Keratinocyte (primary cell): ENCODE results near the gene DHRSX. TPM values are rescaled to one million over a fixed set of nuclear protein-coding genes. Genes with fewer than 3 reads are reported as not detected.

Experiments
- DNase-seq: peaks from one replicate; pipeline ENCODE4 v3.0.0-alpha.2; 2011; ENCODE audit warnings: low read depth, missing footprints, low spot score
- FAIRE-seq: peaks from 2 replicates; lab custom pipeline; 2011; peaks lifted over from hg19 to GRCh38; lab: Jason Lieb, UNC
- H2AFZ ChIP-seq: 2 replicates; pipeline ENCODE4 v1.6.0; 2012; ENCODE audit warnings: low read length, control low read depth, inconsistent platforms; ENCODE audit not compliant: control insufficient read depth
- H3K27ac ChIP-seq: 2 replicates; pipeline ENCODE4 v1.5.1; 2011; ENCODE audit warnings: low read length; ENCODE audit not compliant: control insufficient read depth, insufficient read depth
- H3K27me3 ChIP-seq: 3 replicates; pipeline ENCODE4 v1.6.0; 2011; ENCODE audit warnings: low read length; ENCODE audit not compliant: control insufficient read depth, insufficient read depth; ENCODE audit errors: extremely low read depth
- H3K36me3 ChIP-seq, 2 experiments: 2 replicates in 1 of 2; 3 replicates in 1 of 2; pipeline ENCODE4 v1.5.1; 2011; ENCODE audit warnings: low read length in 2 of 2, mild to moderate bottlenecking in 1 of 2; ENCODE audit not compliant: control insufficient read depth in 2 of 2, insufficient read depth in 2 of 2; ENCODE audit errors: extremely low read depth in 1 of 2
- H3K4me1 ChIP-seq: 3 replicates; pipeline ENCODE4 v1.5.1; 2011; ENCODE audit warnings: low read length; ENCODE audit not compliant: control insufficient read depth, insufficient read depth; ENCODE audit errors: extremely low read depth
- H3K4me2 ChIP-seq: 3 replicates; pipeline ENCODE4 v1.6.0; 2011; ENCODE audit warnings: low read depth, low read length; ENCODE audit not compliant: control insufficient read depth, insufficient read depth; ENCODE audit errors: extremely low read depth
- H3K4me3 ChIP-seq, 3 experiments: fragments of 200-600 bp in 1 of 3; sonication (generic) in 1 of 3; 2 replicates in 2 of 3; 3 replicates in 1 of 3; pipeline ENCODE4 v1.5.1; 2011 to 2016; ENCODE audit warnings: low read length in 3 of 3, mild to moderate bottlenecking in 3 of 3, control low read depth in 2 of 3, inconsistent platforms in 1 of 3, low read depth in 1 of 3, mixed read lengths in 1 of 3, mixed run types in 1 of 3, moderate library complexity in 1 of 3; ENCODE audit not compliant: control insufficient read depth in 2 of 3, insufficient read depth in 2 of 3; ENCODE audit errors: extremely low read depth in 1 of 3
- H3K79me2 ChIP-seq: 2 replicates; pipeline ENCODE4 v1.6.0; 2012; ENCODE audit warnings: low read length; ENCODE audit not compliant: control insufficient read depth, insufficient read depth
- H3K9ac ChIP-seq: 3 replicates; pipeline ENCODE4 v1.6.0; 2011; ENCODE audit warnings: low read length; ENCODE audit not compliant: control insufficient read depth, insufficient read depth; ENCODE audit errors: extremely low read depth
- H3K9me1 ChIP-seq: 3 replicates; pipeline ENCODE4 v1.6.0; 2011; ENCODE audit warnings: low read length; ENCODE audit not compliant: control insufficient read depth, insufficient read depth; ENCODE audit errors: extremely low read depth
- H3K9me3 ChIP-seq: 2 replicates; pipeline ENCODE4 v1.5.1; 2012; ENCODE audit warnings: low read depth, low read length; ENCODE audit not compliant: control insufficient read depth
- H4K20me1 ChIP-seq: 3 replicates; pipeline ENCODE4 v1.6.0; 2011; ENCODE audit warnings: low read length; ENCODE audit not compliant: control insufficient read depth, insufficient read depth; ENCODE audit errors: extremely low read depth
- CTCF ChIP-seq, 3 experiments: IDR thresholded peaks in 1 of 3; conservative IDR thresholded peaks in 1 of 3; optimal IDR thresholded peaks in 1 of 3; 2 replicates in 2 of 3; 3 replicates in 1 of 3; pipeline versions ENCODE3 to v1.5.1; 2011; ENCODE audit warnings: low read length in 3 of 3, mild to moderate bottlenecking in 3 of 3, moderate library complexity in 2 of 3, control low read depth in 1 of 3, inconsistent platforms in 1 of 3; ENCODE audit not compliant: insufficient read depth in 2 of 3; ENCODE audit errors: extremely low read depth in 1 of 3
- EZH2 ChIP-seq: IDR thresholded peaks from one replicate; pipeline ENCODE4 v1.6.1; 2012; ENCODE audit warnings: inconsistent platforms, mild to moderate bottlenecking, low read length, moderate library complexity
- dilution Hi-C: fragments of 300-500 bp; cut with MboI; formaldehyde crosslinking; loops from one replicate; pipeline ENCODE4 v1.7.0; 2020; ENCODE audit warnings: low sequenced_read_pairs; ENCODE audit not compliant: extremely low pct_ligation_motif_present
- polyA plus RNA-seq, 5 experiments: library from polyadenylated mRNA; depleted of rRNA in 3 of 5; stranded (reverse) in 3 of 5; stranded (forward) in 1 of 5; unstranded in 1 of 5; fragments of >200 nt; gene quantifications; 1 replicate in 1 of 5; 2 replicates in 3 of 5; 3 replicates in 1 of 5; pipeline versions ENCODE4 v1.2.1 to v1.2.3, GENCODE V29; 2011 to 2012; ENCODE audit warnings: missing spikeins in 2 of 5, low read depth in 1 of 5, low replicate concordance in 1 of 5

The DHRSX gene
- polyA plus RNA-seq, 1 donor (not counting 4 experiments of a cell fraction or from before 2014, with no cell fraction given), result 20.4 TPM

- H3K9ac ChIP-seq, result no peak overlapping the region
- dilution Hi-C loops, result no loop called here
- H3K9me3 ChIP-seq, result no peaks in the 10 kb centered on the region
- FAIRE-seq (no peak), DNase-seq (no peak)
- no peak overlapping the region for H3K4me3 ChIP-seq
- no peaks in the 10 kb centered on the region for H3K27me3 ChIP-seq
- TF ChIP-seq CTCF (optimal IDR thresholded peaks at IDR 0.05 in 1 of 3, IDR thresholded peaks at IDR 0.05 in 1 of 3, conservative IDR thresholded peaks at IDR 0.05 in 1 of 3; ENCODE audit: extremely low read depth in 1 of 3, insufficient read depth in 2 of 3, low read length in 3 of 3) (no peak), EZH2 (no peak)
- H3K9me1 ChIP-seq, result no peaks in the 10 kb centered on the region
- H3K79me2 ChIP-seq, result no peaks in the 10 kb centered on the region
- no peaks in the 10 kb centered on the region for H3K36me3 ChIP-seq
- H3K4me1 ChIP-seq, result no peaks in the 10 kb centered on the region
- no peak overlapping the region for H3K4me2 ChIP-seq
- H4K20me1 ChIP-seq, result no peaks in the 10 kb centered on the region
- H2AFZ ChIP-seq, result no peak overlapping the region
- no peak overlapping the region for H3K27ac ChIP-seq
Observed at GRCh38 chrX:2526390-2526789, 25.6 kb upstream of the DHRSX start.

GRCh38 chrX:2523911-2524310, 23.1 kb upstream of the DHRSX start:
- Histone ChIP-seq H3K79me2 (no peaks in the 10 kb centered on the region), H3K9me1 (no peaks in the 10 kb centered on the region), H3K27me3 (no peaks in the 10 kb centered on the region), H3K27ac (no peak overlapping the region), H3K9ac (no peak overlapping the region), H3K4me1 (no peaks in the 10 kb centered on the region), H3K9me3 (peaks cover 3% of the 10 kb centered on the region), H2AFZ (no peak overlapping the region), H3K36me3 (no peaks in the 10 kb centered on the region), H4K20me1 (no peaks in the 10 kb centered on the region), H3K4me2 (no peak overlapping the region), H3K4me3 (no peak overlapping the region)
- DNase-seq, result no peak
- FAIRE-seq, result no peak
- TF ChIP-seq CTCF (optimal IDR thresholded peaks at IDR 0.05 in 1 of 3, IDR thresholded peaks at IDR 0.05 in 1 of 3, conservative IDR thresholded peaks at IDR 0.05 in 1 of 3; ENCODE audit: extremely low read depth in 1 of 3, insufficient read depth in 2 of 3, low read length in 3 of 3), result no peak
- dilution Hi-C loops, result no loop called here
